Measurements from ENCODE around the gene RSPO3.

DNA sequence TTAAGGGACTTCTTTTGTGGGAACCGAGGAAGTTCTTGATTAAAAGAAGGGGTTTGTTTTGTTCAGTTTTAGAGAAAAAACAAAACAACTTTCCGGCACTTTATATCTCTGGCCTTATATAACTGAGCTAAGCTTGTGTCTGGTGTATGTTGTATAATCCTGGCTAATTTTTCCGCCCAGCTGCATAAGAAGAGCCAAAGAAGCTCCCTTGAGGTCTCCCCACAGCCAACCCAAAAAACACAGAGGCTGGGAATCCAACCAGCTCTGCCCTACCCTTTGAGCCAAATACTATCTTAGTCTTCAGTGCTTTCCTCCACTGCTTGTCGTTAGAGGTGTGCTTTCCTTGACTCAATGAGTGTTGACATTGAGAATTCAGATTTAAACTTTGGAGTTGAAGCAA lies 102.7 kb downstream of the RSPO3 start:
- TF ChIP-seq EGR1 (IDR thresholded peaks at IDR 0.05; ENCODE audit: low read depth) (no peak), POLR2A (IDR thresholded peaks at IDR 0.05; ENCODE audit: borderline replicate concordance, extremely low read depth, insufficient read depth, insufficient read length) (no peak), RAD21 (IDR thresholded peaks at IDR 0.05; ENCODE audit: low read depth) (no peak), EZH2 (IDR thresholded peaks at IDR 0.05) (no peak), JUND (IDR thresholded peaks at IDR 0.05) (no peak), YY1 (IDR thresholded peaks at IDR 0.05; ENCODE audit: extremely low read depth, insufficient replicate concordance, low read depth, low read length) (no peak), SP1 (IDR thresholded peaks at IDR 0.05; ENCODE audit: low read depth) (no peak), CEBPB (IDR thresholded peaks at IDR 0.05; ENCODE audit: low read depth) (no peak), ZNF274 (IDR thresholded peaks at IDR 0.05; ENCODE audit: low read depth, low read length) (no peak)
- TF ChIP-seq, protein P1, sequence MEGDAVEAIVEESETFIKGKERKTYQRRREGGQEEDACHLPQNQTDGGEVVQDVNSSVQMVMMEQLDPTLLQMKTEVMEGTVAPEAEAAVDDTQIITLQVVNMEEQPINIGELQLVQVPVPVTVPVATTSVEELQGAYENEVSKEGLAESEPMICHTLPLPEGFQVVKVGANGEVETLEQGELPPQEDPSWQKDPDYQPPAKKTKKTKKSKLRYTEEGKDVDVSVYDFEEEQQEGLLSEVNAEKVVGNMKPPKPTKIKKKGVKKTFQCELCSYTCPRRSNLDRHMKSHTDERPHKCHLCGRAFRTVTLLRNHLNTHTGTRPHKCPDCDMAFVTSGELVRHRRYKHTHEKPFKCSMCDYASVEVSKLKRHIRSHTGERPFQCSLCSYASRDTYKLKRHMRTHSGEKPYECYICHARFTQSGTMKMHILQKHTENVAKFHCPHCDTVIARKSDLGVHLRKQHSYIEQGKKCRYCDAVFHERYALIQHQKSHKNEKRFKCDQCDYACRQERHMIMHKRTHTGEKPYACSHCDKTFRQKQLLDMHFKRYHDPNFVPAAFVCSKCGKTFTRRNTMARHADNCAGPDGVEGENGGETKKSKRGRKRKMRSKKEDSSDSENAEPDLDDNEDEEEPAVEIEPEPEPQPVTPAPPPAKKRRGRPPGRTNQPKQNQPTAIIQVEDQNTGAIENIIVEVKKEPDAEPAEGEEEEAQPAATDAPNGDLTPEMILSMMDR (IDR thresholded peaks at IDR 0.05 in 2 of 3, conservative IDR thresholded peaks at IDR 0.05 in 1 of 3; ENCODE audit: borderline replicate concordance in 1 of 3, insufficient read depth in 1 of 3, low read depth in 2 of 3, low read length in 2 of 3): no peak
- TF ChIP-seq, protein P2, sequence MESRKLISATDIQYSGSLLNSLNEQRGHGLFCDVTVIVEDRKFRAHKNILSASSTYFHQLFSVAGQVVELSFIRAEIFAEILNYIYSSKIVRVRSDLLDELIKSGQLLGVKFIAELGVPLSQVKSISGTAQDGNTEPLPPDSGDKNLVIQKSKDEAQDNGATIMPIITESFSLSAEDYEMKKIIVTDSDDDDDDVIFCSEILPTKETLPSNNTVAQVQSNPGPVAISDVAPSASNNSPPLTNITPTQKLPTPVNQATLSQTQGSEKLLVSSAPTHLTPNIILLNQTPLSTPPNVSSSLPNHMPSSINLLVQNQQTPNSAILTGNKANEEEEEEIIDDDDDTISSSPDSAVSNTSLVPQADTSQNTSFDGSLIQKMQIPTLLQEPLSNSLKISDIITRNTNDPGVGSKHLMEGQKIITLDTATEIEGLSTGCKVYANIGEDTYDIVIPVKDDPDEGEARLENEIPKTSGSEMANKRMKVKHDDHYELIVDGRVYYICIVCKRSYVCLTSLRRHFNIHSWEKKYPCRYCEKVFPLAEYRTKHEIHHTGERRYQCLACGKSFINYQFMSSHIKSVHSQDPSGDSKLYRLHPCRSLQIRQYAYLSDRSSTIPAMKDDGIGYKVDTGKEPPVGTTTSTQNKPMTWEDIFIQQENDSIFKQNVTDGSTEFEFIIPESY (IDR thresholded peaks at IDR 0.05; ENCODE audit: extremely low read depth, insufficient replicate concordance, low read length): no peak
- TF ChIP-seq, protein P3, sequence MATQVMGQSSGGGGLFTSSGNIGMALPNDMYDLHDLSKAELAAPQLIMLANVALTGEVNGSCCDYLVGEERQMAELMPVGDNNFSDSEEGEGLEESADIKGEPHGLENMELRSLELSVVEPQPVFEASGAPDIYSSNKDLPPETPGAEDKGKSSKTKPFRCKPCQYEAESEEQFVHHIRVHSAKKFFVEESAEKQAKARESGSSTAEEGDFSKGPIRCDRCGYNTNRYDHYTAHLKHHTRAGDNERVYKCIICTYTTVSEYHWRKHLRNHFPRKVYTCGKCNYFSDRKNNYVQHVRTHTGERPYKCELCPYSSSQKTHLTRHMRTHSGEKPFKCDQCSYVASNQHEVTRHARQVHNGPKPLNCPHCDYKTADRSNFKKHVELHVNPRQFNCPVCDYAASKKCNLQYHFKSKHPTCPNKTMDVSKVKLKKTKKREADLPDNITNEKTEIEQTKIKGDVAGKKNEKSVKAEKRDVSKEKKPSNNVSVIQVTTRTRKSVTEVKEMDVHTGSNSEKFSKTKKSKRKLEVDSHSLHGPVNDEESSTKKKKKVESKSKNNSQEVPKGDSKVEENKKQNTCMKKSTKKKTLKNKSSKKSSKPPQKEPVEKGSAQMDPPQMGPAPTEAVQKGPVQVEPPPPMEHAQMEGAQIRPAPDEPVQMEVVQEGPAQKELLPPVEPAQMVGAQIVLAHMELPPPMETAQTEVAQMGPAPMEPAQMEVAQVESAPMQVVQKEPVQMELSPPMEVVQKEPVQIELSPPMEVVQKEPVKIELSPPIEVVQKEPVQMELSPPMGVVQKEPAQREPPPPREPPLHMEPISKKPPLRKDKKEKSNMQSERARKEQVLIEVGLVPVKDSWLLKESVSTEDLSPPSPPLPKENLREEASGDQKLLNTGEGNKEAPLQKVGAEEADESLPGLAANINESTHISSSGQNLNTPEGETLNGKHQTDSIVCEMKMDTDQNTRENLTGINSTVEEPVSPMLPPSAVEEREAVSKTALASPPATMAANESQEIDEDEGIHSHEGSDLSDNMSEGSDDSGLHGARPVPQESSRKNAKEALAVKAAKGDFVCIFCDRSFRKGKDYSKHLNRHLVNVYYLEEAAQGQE (IDR thresholded peaks at IDR 0.05; ENCODE audit: low read depth): no peak
